ENCODE data around the gene PTTG1IP.

PTTG1IP gene

GRCh38 chr21:44857127-44857892 lies 16.2 kb downstream of the PTTG1IP start:
- no peak overlapping the region for H4K91ac ChIP-seq (ENCODE audit: low read depth, low read length, poor library complexity)
- no CpG with 5 or more reads among the region's 16 CpGs for WGBS, 2 donors (ENCODE audit: extremely low coverage in 2 of 2, insufficient read length in 2 of 2, insufficient replicate concordance in 1 of 2)
- H3K36me3 ChIP-seq (replicated peaks in 1 of 2; ENCODE audit: control insufficient read depth in 2 of 2, insufficient read depth in 2 of 2, low read length in 2 of 2) = peaks cover 58 to 93% of the 10 kb centered on the region in 2 donors

GRCh38 chr21:44856131-44856530 lies 17.4 kb downstream of the PTTG1IP start:
- Histone ChIP-seq H3K9me3 (replicated peaks in 1 of 2; ENCODE audit: control insufficient read depth in 2 of 2, insufficient read depth in 1 of 2, low read depth in 1 of 2, low read length in 2 of 2) (no peaks in the 10 kb centered on the region), H3K79me1 (ENCODE audit: low read depth, low read length) (peaks cover 26% of the 10 kb centered on the region), H3K14ac (ENCODE audit: low read length) (no peak overlapping the region), H3K23ac (ENCODE audit: low read depth, low read length, poor library complexity) (peak overlapping the region; percentile 85), H3K27ac (replicated peaks; ENCODE audit: low read length) (no peak overlapping the region), H2BK12ac (ENCODE audit: low read length) (no peak overlapping the region), H2BK15ac (ENCODE audit: low read length) (no peak overlapping the region), H2BK120ac (ENCODE audit: low read depth, low read length) (no peak overlapping the region), H2BK5ac (ENCODE audit: low read length) (peak overlapping the region; percentile 60), H2AK5ac (ENCODE audit: low read depth, low read length) (no peak overlapping the region), H3K18ac (ENCODE audit: low read length) (no peak overlapping the region), H3K9ac (ENCODE audit: low read depth, low read length, poor library complexity) (peak overlapping the region; percentile 44), H3K4me1 (ENCODE audit: control insufficient read depth in 2 of 2, insufficient read depth in 1 of 2, low read depth in 1 of 2, low read length in 2 of 2) (no peaks in the 10 kb centered on the region), H2AFZ (ENCODE audit: low read length) (no peak overlapping the region), H4K91ac (ENCODE audit: low read depth, low read length, poor library complexity) (no peak overlapping the region), H4K8ac (ENCODE audit: low read depth, low read length) (no peak overlapping the region), H3K36me3 (replicated peaks in 1 of 2; ENCODE audit: control insufficient read depth in 2 of 2, insufficient read depth in 2 of 2, low read length in 2 of 2) (peaks cover 55 to 93% of the 10 kb centered on the region in 2 donors), H3K27me3 (ENCODE audit: control insufficient read depth in 3 of 3, insufficient read depth in 3 of 3, low read depth in 1 of 3, low read length in 3 of 3) (no peaks in the 10 kb centered on the region), H3K4ac (ENCODE audit: low read length) (no peak overlapping the region), H3K4me3 (ENCODE audit: low read length in 2 of 2) (no peak overlapping the region), H3K4me2 (ENCODE audit: insufficient read depth, low read length, poor library complexity, severe bottlenecking) (no peak overlapping the region)
- no peak for DNase-seq (ENCODE audit: low spot score)
- no CpG with 5 or more reads among the region's 17 CpGs for WGBS, 2 donors (ENCODE audit: extremely low coverage in 2 of 2, insufficient read length in 2 of 2, insufficient replicate concordance in 1 of 2)

More at GRCh38 chr21:44857127-44857892, 16.2 kb downstream of the PTTG1IP start:
- no peak overlapping the region for H2BK15ac ChIP-seq (ENCODE audit: low read length)
- H3K4ac ChIP-seq (ENCODE audit: low read length) = no peak overlapping the region
- H3K23ac ChIP-seq (ENCODE audit: low read depth, low read length, poor library complexity) = peak overlapping the region; percentile 31
- no peak for DNase-seq (ENCODE audit: low spot score)
- no peak overlapping the region for H3K9ac ChIP-seq (ENCODE audit: low read depth, low read length, poor library complexity)
- H3K4me3 ChIP-seq (ENCODE audit: low read length in 2 of 2) = no peak overlapping the region
- H3K18ac ChIP-seq (ENCODE audit: low read length) = no peak overlapping the region
- no peak overlapping the region for H2BK5ac ChIP-seq (ENCODE audit: low read length)
- H3K79me1 ChIP-seq (ENCODE audit: low read depth, low read length) = peaks cover 36% of the 10 kb centered on the region
- H2BK12ac ChIP-seq (ENCODE audit: low read length) = no peak overlapping the region
- peaks cover 0 to 2% of the 10 kb centered on the region in 2 donors for H3K4me1 ChIP-seq (ENCODE audit: control insufficient read depth in 2 of 2, insufficient read depth in 1 of 2, low read depth in 1 of 2, low read length in 2 of 2)
- H3K27me3 ChIP-seq (ENCODE audit: control insufficient read depth in 3 of 3, insufficient read depth in 3 of 3, low read depth in 1 of 3, low read length in 3 of 3) = no peaks in the 10 kb centered on the region
- H2AFZ ChIP-seq (ENCODE audit: low read length) = no peak overlapping the region
- H2AK5ac ChIP-seq (ENCODE audit: low read depth, low read length) = no peak overlapping the region
- H3K4me2 ChIP-seq (ENCODE audit: insufficient read depth, low read length, poor library complexity, severe bottlenecking) = no peak overlapping the region
- no peaks in the 10 kb centered on the region for H3K9me3 ChIP-seq (replicated peaks in 1 of 2; ENCODE audit: control insufficient read depth in 2 of 2, insufficient read depth in 1 of 2, low read depth in 1 of 2, low read length in 2 of 2)
- H3K14ac ChIP-seq (ENCODE audit: low read length) = no peak overlapping the region
- no peak overlapping the region for H2BK120ac ChIP-seq (ENCODE audit: low read depth, low read length)
- no peak overlapping the region for H4K8ac ChIP-seq (ENCODE audit: low read depth, low read length)
- H3K27ac ChIP-seq (replicated peaks; ENCODE audit: low read length) = no peak overlapping the region

GRCh38 chr21:44855572-44855971 lies 17.9 kb downstream of the PTTG1IP start:
- Histone ChIP-seq H3K27me3 (ENCODE audit: control insufficient read depth in 3 of 3, insufficient read depth in 3 of 3, low read depth in 1 of 3, low read length in 3 of 3) (no peaks in the 10 kb centered on the region), H3K23ac (ENCODE audit: low read depth, low read length, poor library complexity) (peak overlapping the region; percentile 34), H3K4ac (ENCODE audit: low read length) (no peak overlapping the region), H2BK5ac (ENCODE audit: low read length) (peak overlapping the region; percentile 60), H3K18ac (ENCODE audit: low read length) (no peak overlapping the region), H3K4me3 (ENCODE audit: low read length in 2 of 2) (no peak overlapping the region), H3K4me1 (ENCODE audit: control insufficient read depth in 2 of 2, insufficient read depth in 1 of 2, low read depth in 1 of 2, low read length in 2 of 2) (no peaks in the 10 kb centered on the region), H2BK12ac (ENCODE audit: low read length) (no peak overlapping the region), H4K91ac (ENCODE audit: low read depth, low read length, poor library complexity) (no peak overlapping the region), H3K36me3 (replicated peaks in 1 of 2; ENCODE audit: control insufficient read depth in 2 of 2, insufficient read depth in 2 of 2, low read length in 2 of 2) (peaks cover 58 to 96% of the 10 kb centered on the region in 2 donors), H3K79me1 (ENCODE audit: low read depth, low read length) (peaks cover 24% of the 10 kb centered on the region), H3K9ac (ENCODE audit: low read depth, low read length, poor library complexity) (no peak overlapping the region), H3K27ac (replicated peaks; ENCODE audit: low read length) (no peak overlapping the region), H3K9me3 (replicated peaks in 1 of 2; ENCODE audit: control insufficient read depth in 2 of 2, insufficient read depth in 1 of 2, low read depth in 1 of 2, low read length in 2 of 2) (no peaks in the 10 kb centered on the region), H4K8ac (ENCODE audit: low read depth, low read length) (no peak overlapping the region), H2BK15ac (ENCODE audit: low read length) (no peak overlapping the region), H3K4me2 (ENCODE audit: insufficient read depth, low read length, poor library complexity, severe bottlenecking) (no peak overlapping the region), H2AFZ (ENCODE audit: low read length) (no peak overlapping the region), H3K14ac (ENCODE audit: low read length) (no peak overlapping the region), H2BK120ac (ENCODE audit: low read depth, low read length) (no peak overlapping the region), H2AK5ac (ENCODE audit: low read depth, low read length) (no peak overlapping the region)
- no peak for DNase-seq (ENCODE audit: low spot score)
- WGBS, 2 donors (ENCODE audit: extremely low coverage in 2 of 2, insufficient read length in 2 of 2, insufficient replicate concordance in 1 of 2) = no CpG with 5 or more reads among the region's 14 CpGs

- H3K27ac ChIP-seq (replicated peaks; ENCODE audit: low read length) = no peak overlapping the region
- no peak overlapping the region for H3K4ac ChIP-seq (ENCODE audit: low read length)
- peaks cover 63 to 97% of the 10 kb centered on the region in 2 donors for H3K36me3 ChIP-seq (replicated peaks in 1 of 2; ENCODE audit: control insufficient read depth in 2 of 2, insufficient read depth in 2 of 2, low read length in 2 of 2)
- no peak overlapping the region for H2BK120ac ChIP-seq (ENCODE audit: low read depth, low read length)
- H3K14ac ChIP-seq (ENCODE audit: low read length) = no peak overlapping the region
- no peak overlapping the region for H3K4me3 ChIP-seq (ENCODE audit: low read length in 2 of 2)
- no peak for DNase-seq (ENCODE audit: low spot score)
- H2BK12ac ChIP-seq (ENCODE audit: low read length) = no peak overlapping the region
- H3K4me1 ChIP-seq (ENCODE audit: control insufficient read depth in 2 of 2, insufficient read depth in 1 of 2, low read depth in 1 of 2, low read length in 2 of 2) = no peaks in the 10 kb centered on the region
- H3K27me3 ChIP-seq (ENCODE audit: control insufficient read depth in 3 of 3, insufficient read depth in 3 of 3, low read depth in 1 of 3, low read length in 3 of 3) = no peaks in the 10 kb centered on the region
- H3K79me1 ChIP-seq (ENCODE audit: low read depth, low read length) = peaks cover 24% of the 10 kb centered on the region
- H4K91ac ChIP-seq (ENCODE audit: low read depth, low read length, poor library complexity) = no peak overlapping the region
- H2BK5ac ChIP-seq (ENCODE audit: low read length) = no peak overlapping the region
- H3K23ac ChIP-seq (ENCODE audit: low read depth, low read length, poor library complexity) = no peak overlapping the region
- no peak overlapping the region for H3K18ac ChIP-seq (ENCODE audit: low read length)
- H3K9me3 ChIP-seq (replicated peaks in 1 of 2; ENCODE audit: control insufficient read depth in 2 of 2, insufficient read depth in 1 of 2, low read depth in 1 of 2, low read length in 2 of 2) = no peaks in the 10 kb centered on the region
- H3K9ac ChIP-seq (ENCODE audit: low read depth, low read length, poor library complexity) = no peak overlapping the region
- H2AK5ac ChIP-seq (ENCODE audit: low read depth, low read length) = no peak overlapping the region
- H3K4me2 ChIP-seq (ENCODE audit: insufficient read depth, low read length, poor library complexity, severe bottlenecking) = no peak overlapping the region
- H2AFZ ChIP-seq (ENCODE audit: low read length) = no peak overlapping the region
- H4K8ac ChIP-seq (ENCODE audit: low read depth, low read length) = no peak overlapping the region
- H2BK15ac ChIP-seq (ENCODE audit: low read length) = no peak overlapping the region
- no CpG with 5 or more reads among the region's 31 CpGs for WGBS, 2 donors (ENCODE audit: extremely low coverage in 2 of 2, insufficient read length in 2 of 2, insufficient replicate concordance in 1 of 2)
Observed at GRCh38 chr21:44854664-44855446, 18.6 kb downstream of the PTTG1IP start.

Measured in neuronal stem cell (in vitro differentiated cells).